Mesodermal cell (in vitro differentiated cells): ENCODE measurements around the gene SLFN12.
A peak's percentile ranks its signal among the peaks of the same experiment; 100 is the strongest.

Experiments
- H3K27ac ChIP-seq: 2 replicates; pipeline ENCODE4 v1.7.0; 2013; ENCODE audit warnings: mild to moderate bottlenecking, low read depth, low read length, moderate library complexity; ENCODE audit not compliant: severe bottlenecking
- H3K36me3 ChIP-seq: 2 replicates; pipeline ENCODE4 v1.7.1; 2013; ENCODE audit warnings: mild to moderate bottlenecking, low read length, moderate library complexity; ENCODE audit not compliant: control insufficient read depth, insufficient read depth
- H3K4me1 ChIP-seq: one replicate; pipeline ENCODE4 v1.7.1; 2013; ENCODE audit warnings: mild to moderate bottlenecking, low read length; ENCODE audit not compliant: insufficient read depth, control insufficient read depth, poor library complexity, severe bottlenecking
- H3K4me3 ChIP-seq: 2 replicates; pipeline ENCODE4 v1.7.0; 2013; ENCODE audit warnings: low read length, control low read depth, mild to moderate bottlenecking; ENCODE audit not compliant: insufficient read depth, poor library complexity, severe bottlenecking; ENCODE audit errors: extremely low read depth
- H3K9me3 ChIP-seq: 2 replicates; pipeline ENCODE4 v1.7.1; 2013; ENCODE audit warnings: mild to moderate bottlenecking, low read length, moderate library complexity; ENCODE audit not compliant: control insufficient read depth
- WGBS, 2 experiments: methylation state at CpG; one replicate each; pipeline ENCODE4 v1.1.5; 2013; ENCODE audit warnings: missing lambda C conversion rate in 2 of 2; ENCODE audit not compliant: insufficient coverage in 2 of 2; 5-methylcytosine and 5-hydroxymethylcytosine counted together

The SLFN12 gene

DNA sequence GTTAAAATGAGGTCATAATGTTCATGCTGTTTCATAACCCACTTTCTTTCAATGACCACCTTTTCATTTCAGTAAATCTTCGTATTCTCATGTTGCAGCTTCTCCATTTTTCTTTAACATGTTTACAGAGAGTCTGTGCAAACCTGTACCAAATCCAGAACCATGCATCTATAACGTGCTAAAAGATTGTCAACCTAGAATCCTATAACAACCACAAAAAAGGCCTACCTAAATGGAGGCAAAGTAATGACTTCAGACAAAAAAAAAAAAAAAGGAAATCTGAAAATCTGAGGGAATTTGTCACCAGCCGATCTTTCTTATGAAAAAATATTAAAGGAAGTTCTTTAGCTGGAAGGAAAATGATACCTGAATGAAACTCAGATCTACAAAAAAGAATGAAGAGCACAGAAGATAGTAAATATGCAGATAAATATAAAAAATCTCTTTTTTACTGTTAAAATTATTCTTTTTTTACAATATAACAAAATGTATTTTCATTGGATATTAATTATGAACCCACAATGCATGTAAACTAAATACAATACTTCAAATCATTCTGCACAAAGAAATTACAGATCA, 57.4 kb downstream of the SLFN12 start:
- no peaks in the 10 kb centered on the region for H3K4me1 ChIP-seq
- WGBS, 2 experiments, result 75 to 89% methylated on average over 1 of the region's 3 CpGs
- H3K9me3 ChIP-seq, result no peaks in the 10 kb centered on the region
- no peak overlapping the region for H3K4me3 ChIP-seq
- H3K27ac ChIP-seq, result no peak overlapping the region
- H3K36me3 ChIP-seq, result no peaks in the 10 kb centered on the region

- WGBS, 2 experiments, result 7 to 8% methylated on average over 28 to 39 of the region's 47 CpGs
- Histone ChIP-seq H3K27ac (no peak overlapping the region), H3K36me3 (no peaks in the 10 kb centered on the region), H3K4me3 (peak overlapping the region; percentile 28), H3K4me1 (no peaks in the 10 kb centered on the region), H3K9me3 (no peaks in the 10 kb centered on the region)
These were observed 58.1 kb downstream of the SLFN12 start for GRCh38 chr17:35373984-35374765.

DNA sequence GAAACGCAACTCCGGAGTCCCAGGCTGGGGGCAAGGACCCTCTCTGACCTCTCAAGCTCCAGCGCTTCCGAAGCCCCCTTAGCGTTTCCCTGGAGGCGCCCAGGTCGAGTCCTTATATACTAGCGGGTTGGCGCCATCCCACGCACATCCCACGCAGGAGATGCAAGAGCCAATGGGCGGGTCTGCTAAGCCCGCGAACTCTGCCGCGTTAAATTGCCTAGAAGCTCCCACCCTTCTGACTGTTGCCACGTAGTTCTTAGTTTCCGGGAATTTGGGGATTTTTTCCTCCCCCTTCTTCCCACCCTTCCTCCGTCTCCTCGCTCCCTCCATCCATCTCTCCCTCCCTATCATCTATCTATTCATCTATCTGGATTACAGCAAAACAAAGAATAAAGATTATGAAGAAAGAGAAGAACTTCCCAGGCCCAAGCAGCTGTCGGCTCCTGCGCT, 58.7 kb downstream of the SLFN12 start, which contains the start of gene SLFN11:
Gene SLFN11 (minus strand): TSS at position 88 of the 450 bp plus-strand sequence. CDS start 9,814 bp downstream, outside the sequence.
- no peaks in the 10 kb centered on the region for H3K36me3 ChIP-seq
- no peak within 1 kb of the TSS for H3K27ac ChIP-seq
- WGBS, 2 experiments, result 0 to 1% methylated on average over 18 to 20 of the region's 22 CpGs
- H3K4me1 ChIP-seq, result no peaks in the 10 kb centered on the region
- no peaks in the 10 kb centered on the region for H3K9me3 ChIP-seq
- H3K4me3 ChIP-seq, result peak within 1 kb of the TSS; percentile 28

GRCh38 chr17:35372846-35373533, 59.3 kb downstream of the SLFN12 start:
- Histone ChIP-seq H3K4me3 (peak overlapping the region; percentile 28), H3K27ac (no peak overlapping the region), H3K9me3 (no peaks in the 10 kb centered on the region), H3K36me3 (no peaks in the 10 kb centered on the region), H3K4me1 (no peaks in the 10 kb centered on the region)
- 6 to 7% methylated on average over 9 to 14 of the region's 25 CpGs for WGBS, 2 experiments

- H3K4me1 ChIP-seq, result no peaks in the 10 kb centered on the region
- H3K36me3 ChIP-seq, result no peaks in the 10 kb centered on the region
- 80% methylated on average over 2 of the region's 3 CpGs; no CpG with 5 or more reads in 1 of the 2 experiments for WGBS, 2 experiments
- no peak overlapping the region for H3K27ac ChIP-seq
- H3K9me3 ChIP-seq, result no peaks in the 10 kb centered on the region
- H3K4me3 ChIP-seq, result no peak overlapping the region
These were observed 60.4 kb downstream of the SLFN12 start for GRCh38 chr17:35371934-35372333.

- Histone ChIP-seq H3K9me3 (no peaks in the 10 kb centered on the region), H3K4me1 (no peaks in the 10 kb centered on the region), H3K27ac (no peak overlapping the region), H3K36me3 (no peaks in the 10 kb centered on the region), H3K4me3 (no peak overlapping the region)
- WGBS, 2 experiments, result 60 to 92% methylated on average over 1 of the region's 4 CpGs
These were observed 64.0 kb downstream of the SLFN12 start for GRCh38 chr17:35368081-35368830.

DNA sequence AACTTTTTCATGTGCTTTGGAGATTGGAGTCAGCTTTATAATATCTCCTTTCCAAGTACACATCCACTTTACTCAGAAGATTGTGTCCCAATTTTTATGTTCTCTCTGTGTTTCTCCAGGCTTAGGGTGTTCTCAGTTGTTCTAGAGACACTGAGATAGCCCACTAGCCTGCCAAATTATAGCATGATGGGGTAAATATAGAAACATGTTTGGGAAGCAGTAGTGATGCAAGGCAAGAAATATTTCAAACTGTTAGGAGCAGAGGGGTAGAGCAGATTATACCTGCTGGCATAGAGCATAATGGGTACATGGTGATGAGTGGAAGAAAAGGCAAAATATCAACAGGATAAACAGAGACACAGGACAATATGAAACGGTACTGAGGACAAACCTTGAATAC, 71.3 kb downstream of the SLFN12 start:
- Histone ChIP-seq H3K9me3 (no peaks in the 10 kb centered on the region), H3K4me1 (no peaks in the 10 kb centered on the region)
- 83% methylated on average over 1 of the region's 1 CpG for WGBS, 2 experiments

More for the DNA sequence above, 71.3 kb downstream of the SLFN12 start:
- Histone ChIP-seq H3K36me3 (no peaks in the 10 kb centered on the region), H3K27ac (no peak overlapping the region), H3K4me3 (no peak overlapping the region)
